ENCODE data around the gene KRTAP10-2. TPM values are rescaled to one million over a fixed set of nuclear protein-coding genes. Genes with fewer than 3 reads are reported as not detected.

The KRTAP10-2 gene
- total RNA-seq, 1 experiment from 2014 or later, result not detected

GRCh38 chr21:44556879-44557278, 5.6 kb upstream of the KRTAP10-2 start:
- Histone ChIP-seq H2BK12ac (ENCODE audit: insufficient read length, low read depth, low read length) (no peak overlapping the region), H2BK20ac (ENCODE audit: low read depth, low read length, poor library complexity, severe bottlenecking) (no peak overlapping the region), H3K27me3 (ENCODE audit: insufficient read depth, low read length) (no peaks in the 10 kb centered on the region), H3K9ac (ENCODE audit: extremely low read depth, insufficient read length, low read length) (no peak overlapping the region), H4K91ac (ENCODE audit: insufficient read length, low read depth, low read length) (no peak overlapping the region), H3T11ph (ENCODE audit: low read length) (no peak overlapping the region), H3K4me2 (ENCODE audit: insufficient read depth, insufficient read length, low read length) (no peak overlapping the region), H3K56ac (ENCODE audit: insufficient read length, low read depth, low read length) (no peak overlapping the region), H2BK5ac (ENCODE audit: insufficient read length, low read length) (no peak overlapping the region), H3K4ac (ENCODE audit: low read depth, low read length) (no peak overlapping the region), H3K79me2 (ENCODE audit: insufficient read depth, low read length) (no peaks in the 10 kb centered on the region), H4K8ac (replicated peaks; ENCODE audit: insufficient read length, low read depth, low read length) (no peak overlapping the region), H2BK120ac (ENCODE audit: low read depth, low read length, poor library complexity, severe bottlenecking) (no peak overlapping the region), H3K23me2 (ENCODE audit: insufficient read length, low read depth, low read length, poor library complexity, severe bottlenecking) (no peaks in the 10 kb centered on the region), H3K79me1 (ENCODE audit: insufficient read depth, low read depth, low read length, poor library complexity, severe bottlenecking) (no peaks in the 10 kb centered on the region), H4K20me1 (ENCODE audit: control insufficient read depth, insufficient read depth, insufficient read length) (no peaks in the 10 kb centered on the region), H4K5ac (ENCODE audit: insufficient read length, low read depth, low read length) (no peak overlapping the region), H2BK15ac (ENCODE audit: low read depth, low read length) (no peak overlapping the region), H2AFZ (ENCODE audit: low read length) (no peak overlapping the region), H3K14ac (ENCODE audit: insufficient read depth, low read length) (no peak overlapping the region), H3K18ac (ENCODE audit: insufficient read length, low read depth, low read length) (no peak overlapping the region), H3K27ac (ENCODE audit: insufficient read length, low read depth, low read length) (no peak overlapping the region), H2AK5ac (ENCODE audit: insufficient read length, low read length) (no peak overlapping the region), H3K9me3 (ENCODE audit: control insufficient read depth, low read depth, low read length) (no peaks in the 10 kb centered on the region), H3K23ac (ENCODE audit: insufficient read length, low read depth, low read length) (no peak overlapping the region), H3K4me1 (ENCODE audit: insufficient read depth, low read length) (no peaks in the 10 kb centered on the region; the same call in 1 of the 2 replicates)
- Mint-ChIP-seq H3K36me3 (ENCODE audit: insufficient read depth in 1 of 3, low read depth in 3 of 3) (no peaks in the 10 kb centered on the region), H3K4me3 (no peak overlapping the region), H3K4me1 (peaks cover 24 to 26% of the 10 kb centered on the region in 2 experiments), H3K27ac (no peak overlapping the region), H3K9me3 (no peaks in the 10 kb centered on the region; a peak in 1 of 5 replicates), H3K27me3 (ENCODE audit: low read depth) (peaks cover 10% of the 10 kb centered on the region)
- WGBS (ENCODE audit: extremely low coverage, insufficient read length, low lambda C conversion rate), result no CpG with 5 or more reads among the region's 9 CpGs
- DNase-seq, result no peak
- TF ChIP-seq CTCF (conservative IDR thresholded peaks at IDR 0.05), result no peak
